GM12878 (cell line): ENCODE results near the gene KCNK13.

Source experiments
- EGR1 ChIP-seq, 2 experiments: IDR thresholded peaks; 1 replicate in 1 of 2; 2 replicates in 1 of 2; pipeline ENCODE4 v1.6.1; 2011 to 2012; ENCODE audit warnings: low read depth in 2 of 2, low read length in 2 of 2, borderline replicate concordance in 1 of 2, mild to moderate bottlenecking in 1 of 2, moderate library complexity in 1 of 2
- GATAD2B ChIP-seq: fragments of 450-650 bp; conservative IDR thresholded peaks from 2 replicates; pipeline ENCODE4 v1.6.1; 2017; ENCODE audit warnings: low read depth, mild to moderate bottlenecking, moderate library complexity
- JUND ChIP-seq: IDR thresholded peaks from 2 replicates; pipeline ENCODE4 v1.6.1; 2012; ENCODE audit warnings: low read depth, mild to moderate bottlenecking, low read length, improper control_type of control experiment, moderate library complexity
- POLR2A ChIP-seq: IDR thresholded peaks from 2 replicates; pipeline ENCODE4 v1.6.1; 2011; ENCODE audit warnings: low read depth, mild to moderate bottlenecking, low read length
- RAD21 ChIP-seq: IDR thresholded peaks from 2 replicates; pipeline ENCODE4 v1.6.1; 2011; ENCODE audit warnings: mild to moderate bottlenecking, low read depth, low read length, moderate library complexity; ENCODE audit not compliant: insufficient read depth
- SMAD1 ChIP-seq: fragments of 450-650 bp; IDR thresholded peaks from 2 replicates; pipeline ENCODE4 v1.6.1; 2018; ENCODE audit warnings: mild to moderate bottlenecking, low read depth; ENCODE audit not compliant: partially characterized antibody
- SRF ChIP-seq, 2 experiments: IDR thresholded peaks; 2 replicates each; pipeline ENCODE4 v1.6.1; 2011; ENCODE audit warnings: low read depth in 2 of 2, low read length in 2 of 2, mild to moderate bottlenecking in 1 of 2, moderate library complexity in 1 of 2
- TBL1XR1 ChIP-seq: IDR thresholded peaks from 2 replicates; pipeline ENCODE4 v1.6.1; 2012; ENCODE audit warnings: low read depth, low read length, improper control_type of control experiment
- TF ChIP-seq, protein P1 (sequence below), 3 experiments: IDR thresholded peaks in 2 of 3; conservative IDR thresholded peaks in 1 of 3; 2 replicates each; pipeline ENCODE4 v1.5.1; 2011; ENCODE audit warnings: low read depth in 3 of 3, low read length in 3 of 3, mild to moderate bottlenecking in 3 of 3, control low read depth in 2 of 3, moderate library complexity in 2 of 3, inconsistent platforms in 1 of 3, mixed read lengths in 1 of 3; ENCODE audit not compliant: control insufficient read depth in 2 of 3, insufficient read depth in 1 of 3; ENCODE audit errors: extremely low read depth in 1 of 3

DNA sequence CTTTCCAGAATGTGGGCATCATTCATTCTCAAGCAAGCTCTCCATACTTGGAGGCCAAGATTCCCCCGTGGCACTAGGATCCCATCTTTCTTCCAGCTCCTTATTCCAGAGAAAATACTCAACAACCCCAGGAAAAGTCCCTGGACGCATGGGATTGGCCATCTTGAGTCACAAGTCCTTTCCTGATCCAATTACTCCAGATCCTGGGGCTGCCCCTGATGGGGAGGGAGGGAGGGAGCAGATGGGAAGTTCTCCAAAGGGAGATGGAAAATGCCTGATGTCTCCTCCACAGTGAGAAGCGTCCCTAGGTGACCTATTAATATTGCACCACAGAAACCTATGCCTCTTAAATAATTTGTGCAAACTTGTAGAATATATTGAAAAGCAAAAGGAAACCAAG, 12.4 kb upstream of the KCNK13 start:
- TF ChIP-seq, protein P1, sequence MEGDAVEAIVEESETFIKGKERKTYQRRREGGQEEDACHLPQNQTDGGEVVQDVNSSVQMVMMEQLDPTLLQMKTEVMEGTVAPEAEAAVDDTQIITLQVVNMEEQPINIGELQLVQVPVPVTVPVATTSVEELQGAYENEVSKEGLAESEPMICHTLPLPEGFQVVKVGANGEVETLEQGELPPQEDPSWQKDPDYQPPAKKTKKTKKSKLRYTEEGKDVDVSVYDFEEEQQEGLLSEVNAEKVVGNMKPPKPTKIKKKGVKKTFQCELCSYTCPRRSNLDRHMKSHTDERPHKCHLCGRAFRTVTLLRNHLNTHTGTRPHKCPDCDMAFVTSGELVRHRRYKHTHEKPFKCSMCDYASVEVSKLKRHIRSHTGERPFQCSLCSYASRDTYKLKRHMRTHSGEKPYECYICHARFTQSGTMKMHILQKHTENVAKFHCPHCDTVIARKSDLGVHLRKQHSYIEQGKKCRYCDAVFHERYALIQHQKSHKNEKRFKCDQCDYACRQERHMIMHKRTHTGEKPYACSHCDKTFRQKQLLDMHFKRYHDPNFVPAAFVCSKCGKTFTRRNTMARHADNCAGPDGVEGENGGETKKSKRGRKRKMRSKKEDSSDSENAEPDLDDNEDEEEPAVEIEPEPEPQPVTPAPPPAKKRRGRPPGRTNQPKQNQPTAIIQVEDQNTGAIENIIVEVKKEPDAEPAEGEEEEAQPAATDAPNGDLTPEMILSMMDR (IDR thresholded peaks at IDR 0.05 in 2 of 3, conservative IDR thresholded peaks at IDR 0.05 in 1 of 3; ENCODE audit: control insufficient read depth in 2 of 3, extremely low read depth in 1 of 3, insufficient read depth in 1 of 3, low read depth in 3 of 3, low read length in 3 of 3) = no peak
- no peak for TF ChIP-seq RAD21
- TF ChIP-seq EGR1 (IDR thresholded peaks at IDR 0.05; ENCODE audit: borderline replicate concordance in 1 of 2, low read depth in 2 of 2, low read length in 2 of 2) = no peak
- no peak for TF ChIP-seq POLR2A
- no peak for TF ChIP-seq SMAD1
- no peak for TF ChIP-seq TBL1XR1
- no peak for TF ChIP-seq GATAD2B
- TF ChIP-seq SRF (IDR thresholded peaks at IDR 0.05; ENCODE audit: low read depth in 2 of 2, low read length in 2 of 2) = no peak
- no peak for TF ChIP-seq JUND
